Transverse colon (tissue), 4 donors: ENCODE results near the gene AHCYL1. TPM values are rescaled to one million over a fixed set of nuclear protein-coding genes. Genes with fewer than 3 reads are reported as not detected.
A peak's percentile ranks its signal among the peaks of the same experiment; 100 is the strongest.

Source experiments
- DNase-seq: peaks from one replicate; pipeline ENCODE4 v3.0.0-alpha.2; 2019
- H3K27ac ChIP-seq, 4 donors: fragments of 200-600 bp; sonication (generic); 2 replicates each; pipeline ENCODE4 v1.5.1; 2016 to 2018; ENCODE audit warnings: inconsistent platforms in 4 of 4
- H3K27me3 ChIP-seq: fragments of 200-600 bp; sonication (generic); 2 replicates; pipeline ENCODE4 v1.5.1; 2017; ENCODE audit warnings: inconsistent platforms
- H3K36me3 ChIP-seq, 4 donors: fragments of 200-600 bp; sonication (generic); 2 replicates each; pipeline ENCODE4 v1.5.1; 2017 to 2019; ENCODE audit warnings: inconsistent platforms in 4 of 4
- H3K4me1 ChIP-seq, 4 donors: fragments of 200-600 bp; sonication (generic); 2 replicates each; pipeline ENCODE4 v1.5.1; 2017 to 2020; ENCODE audit warnings: inconsistent platforms in 4 of 4
- H3K4me3 ChIP-seq, 4 donors: fragments of 200-600 bp; sonication (generic); 1 replicate in 1 of 4; 2 replicates in 3 of 4; pipeline versions ENCODE4 v1.5.1 to v1.6.1; 2017 to 2019; ENCODE audit warnings: inconsistent platforms in 4 of 4
- H3K9me3 ChIP-seq, 2 donors: fragments of 200-600 bp; sonication (generic); 2 replicates each; pipeline ENCODE4 v1.5.1; 2017 to 2019; ENCODE audit warnings: inconsistent platforms in 2 of 2
- CTCF ChIP-seq, 5 experiments: fragments of 200-600 bp in 3 of 5; fragments of 450-650 bp in 2 of 5; sonication (generic) in 3 of 5; IDR thresholded peaks; 1 replicate in 2 of 5; 2 replicates in 3 of 5; pipeline ENCODE4 v1.5.1; 2016 to 2017; ENCODE audit warnings: antibody characterized with exemption in 5 of 5, inconsistent platforms in 3 of 5, mild to moderate bottlenecking in 2 of 5, moderate library complexity in 1 of 5
- EP300 ChIP-seq: sonication (generic); formaldehyde crosslinking; IDR thresholded peaks from one replicate; pipeline ENCODE4 v1.6.1; 2017; ENCODE audit warnings: antibody characterized with exemption, low read depth
- POLR2A ChIP-seq: fragments of 450-650 bp; IDR thresholded peaks from one replicate; pipeline ENCODE4 v1.6.1; 2016; ENCODE audit warnings: antibody characterized with exemption, mild to moderate bottlenecking, moderate library complexity
- POLR2AphosphoS5 ChIP-seq, 3 donors: sonication (generic); formaldehyde crosslinking; IDR thresholded peaks; one replicate each; pipeline ENCODE4 v1.6.1; 2016; ENCODE audit warnings: antibody characterized with exemption in 3 of 3
- WGBS, 2 donors: methylation state at CpG; one replicate each; pipeline ENCODE4 v1.1.5; 2018; ENCODE audit warnings: low coverage in 1 of 2; 5-methylcytosine and 5-hydroxymethylcytosine counted together
- in situ Hi-C, 4 donors: fragments of 200-750 bp; cut with MboI; loops; one replicate each; pipeline versions ENCODE4 v1.15.0 to v1.15.1; 2017; ENCODE audit warnings: low sequenced_read_pairs in 3 of 4, low pct_ligation_motif_present in 1 of 4, low pct_unique_long_range_greater_than_20kb in 1 of 4
- intact Hi-C: fragments of 100-400 bp; cut with DNase I; formaldehyde crosslinking; loops from one replicate; pipeline ENCODE4 v1.15.1; 2023; ENCODE audit warnings: low total_unique reads
- total RNA-seq, 4 donors: library from RNA; depleted of rRNA; stranded (reverse); fragments of >200 nt; gene quantifications; one replicate each; pipeline ENCODE4 v1.1.0, GENCODE V29; 2016

The AHCYL1 gene
- total RNA-seq, 4 donors from 2014 or later = 31.8 to 71.5 (median 51.3) TPM

GRCh38 chr1:109942434-109942833 lies 42.1 kb upstream of the AHCYL1 start:
- Histone ChIP-seq H3K27me3 (no peaks in the 10 kb centered on the region), H3K4me3 (no peak overlapping the region), H3K27ac (no peak overlapping the region), H3K36me3 (no peaks in the 10 kb centered on the region), H3K4me1 (peaks cover 0 to 4% (median under 1%) of the 10 kb centered on the region in 4 donors), H3K9me3 (peaks cover 5 to 11% of the 10 kb centered on the region in 2 donors)
- TF ChIP-seq CTCF (IDR thresholded peaks at IDR 0.05) (no peak), POLR2AphosphoS5 (IDR thresholded peaks at IDR 0.05) (no peak), EP300 (no peak), POLR2A (no peak)
- in situ Hi-C loops = no loop called here
- WGBS, 2 donors = 84 to 100% methylated on average over 2 of the region's 2 CpGs
- intact Hi-C loops = no loop called here
- DNase-seq = no peak

GRCh38 chr1:109944541-109944940 lies 40.0 kb upstream of the AHCYL1 start:
- TF ChIP-seq POLR2A (no peak), POLR2AphosphoS5 (IDR thresholded peaks at IDR 0.05) (no peak), CTCF (IDR thresholded peaks at IDR 0.05) (no peak), EP300 (no peak)
- in situ Hi-C loops = no loop called here
- Histone ChIP-seq H3K9me3 (no peaks in the 10 kb centered on the region), H3K27ac (no peak overlapping the region), H3K27me3 (no peaks in the 10 kb centered on the region), H3K4me3 (no peak overlapping the region), H3K36me3 (no peaks in the 10 kb centered on the region), H3K4me1 (peaks cover 0 to 16% (median 12%) of the 10 kb centered on the region in 4 donors)
- no peak for DNase-seq
- WGBS, 2 donors = 80 to 88% methylated on average over 1 to 2 of the region's 2 CpGs
- intact Hi-C loops = no loop called here

GRCh38 chr1:109946511-109946910 lies 38.1 kb upstream of the AHCYL1 start:
- Histone ChIP-seq H3K4me3 (no peak overlapping the region), H3K9me3 (no peaks in the 10 kb centered on the region), H3K27ac (no peak overlapping the region), H3K4me1 (peaks cover 0 to 16% (median 12%) of the 10 kb centered on the region in 4 donors), H3K36me3 (no peaks in the 10 kb centered on the region), H3K27me3 (no peaks in the 10 kb centered on the region)
- 86 to 100% methylated on average over 1 to 6 of the region's 6 CpGs for WGBS, 2 donors
- no peak for TF ChIP-seq CTCF (IDR thresholded peaks at IDR 0.05)
- no peak for TF ChIP-seq EP300
- no peak for TF ChIP-seq POLR2AphosphoS5 (IDR thresholded peaks at IDR 0.05)
- DNase-seq = no peak
- intact Hi-C loops = no loop called here
- in situ Hi-C loops = no loop called here

GRCh38 chr1:109947582-109948284 lies 36.8 kb upstream of the AHCYL1 start:
- intact Hi-C loops = no loop called here
- Histone ChIP-seq H3K27ac (peak overlapping the region; percentile 55 to 74 (median 64)), H3K4me3 (no peak overlapping the region), H3K36me3 (no peaks in the 10 kb centered on the region), H3K9me3 (no peaks in the 10 kb centered on the region), H3K27me3 (no peaks in the 10 kb centered on the region), H3K4me1 (peaks cover 0 to 16% (median 12%) of the 10 kb centered on the region in 4 donors)
- TF ChIP-seq CTCF (IDR thresholded peaks at IDR 0.05) (no peak), EP300 (no peak), POLR2AphosphoS5 (IDR thresholded peaks at IDR 0.05) (no peak), POLR2A (no peak)
- DNase-seq = no peak
- in situ Hi-C loops = no loop called here
- WGBS, 2 donors = 24 to 54% methylated on average over 4 to 10 of the region's 10 CpGs
